Fibroblast of skin of right quadriceps (primary cell): ENCODE measurements around the gene GRIK4.
"Not testable (repeated sequence)": the region's sequence is repeated elsewhere in the genome, so short reads cannot be mapped to it uniquely, and the experiment has no call there.

Source experiments
- DNase-seq: peaks from one replicate; pipeline ENCODE4 v3.0.0-alpha.2; 2013

The GRIK4 gene

DNA sequence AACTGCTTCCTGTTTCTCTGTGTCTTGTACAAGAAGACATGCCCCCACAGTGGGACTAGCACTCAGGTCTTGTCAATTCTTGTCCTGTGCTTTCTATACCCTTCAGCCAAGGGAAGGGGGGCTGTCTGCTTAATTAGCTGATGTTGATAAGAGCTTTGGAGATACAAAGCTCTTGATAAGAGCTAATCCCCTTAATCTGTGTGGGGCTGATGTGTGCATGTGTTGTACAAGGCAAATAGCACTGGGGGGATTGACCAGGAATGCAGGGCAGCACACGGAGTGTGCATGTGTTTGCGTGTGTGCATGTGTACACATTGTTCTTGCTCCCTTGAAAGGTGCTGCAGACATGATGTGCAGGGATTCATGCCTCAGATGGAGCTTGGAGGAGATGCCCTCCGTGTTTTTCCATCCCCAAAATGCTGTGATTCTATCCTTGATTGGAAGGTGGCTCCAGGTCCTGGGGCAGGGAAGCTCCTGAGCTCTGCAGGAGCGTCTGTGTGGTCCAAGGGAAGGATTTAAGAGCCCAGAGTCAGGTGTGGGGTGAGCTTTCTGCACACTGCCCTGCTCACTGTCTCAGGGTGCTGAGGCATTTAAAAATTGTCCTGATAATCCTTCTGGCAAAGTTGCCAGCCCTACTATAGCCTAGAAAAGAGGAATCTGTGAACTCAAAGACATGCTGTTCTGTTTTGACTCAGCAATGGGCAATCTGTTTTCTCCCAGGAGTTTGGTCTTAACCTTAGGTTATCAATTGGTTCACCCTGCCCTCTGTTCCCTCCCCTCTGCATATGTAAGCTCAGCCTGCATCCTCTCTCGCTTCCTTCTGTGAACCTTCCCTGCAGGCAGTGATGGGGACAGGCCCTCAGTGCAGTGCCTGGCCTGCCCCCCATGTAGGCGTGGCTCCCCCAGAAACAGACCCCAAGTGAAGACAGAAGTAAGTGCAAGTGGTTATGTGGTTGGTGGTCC, 102.0 kb downstream of the GRIK4 start:
- no peak for DNase-seq

DNA sequence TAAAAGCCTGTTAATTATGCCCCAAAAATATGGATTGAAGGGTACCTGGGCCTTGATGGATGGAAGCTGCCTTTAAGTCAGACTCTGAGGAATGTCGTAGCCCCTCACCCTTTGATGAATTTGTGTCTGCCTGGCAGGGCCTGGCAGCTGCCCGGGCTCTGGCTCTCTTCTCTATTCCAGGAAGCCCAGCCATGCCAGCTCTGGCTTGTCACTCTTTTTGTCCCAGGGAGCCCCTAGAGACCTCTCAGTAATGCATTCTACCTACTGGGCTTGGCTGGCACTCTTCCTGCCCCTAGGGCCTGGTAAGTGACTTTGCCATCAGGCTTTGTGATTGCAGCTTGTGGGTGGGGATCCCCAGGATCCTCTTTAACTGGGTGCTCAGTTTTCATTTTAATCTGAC, 103.8 kb downstream of the GRIK4 start:
- no peak for DNase-seq

DNA sequence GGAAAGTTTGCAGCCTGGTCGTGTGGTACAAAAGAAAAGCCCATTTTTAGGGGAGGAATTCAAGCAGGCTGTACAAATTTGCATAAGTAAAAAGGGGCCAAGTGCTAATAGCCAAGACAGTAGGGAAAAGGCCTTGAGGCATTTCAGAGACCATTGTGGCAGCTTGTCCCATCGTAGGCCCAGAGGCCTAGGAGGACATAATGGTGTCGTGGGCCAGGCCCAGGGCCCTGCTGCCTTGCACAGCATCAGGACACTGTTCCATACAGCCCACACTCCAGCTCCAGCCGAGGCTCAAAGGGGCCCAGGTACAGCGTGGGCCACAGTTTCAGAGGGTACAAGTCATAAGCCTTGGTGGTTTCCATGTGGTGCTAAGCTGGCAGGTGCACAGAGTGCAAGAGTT, 106.9 kb downstream of the GRIK4 start:
- no peak for DNase-seq

DNA sequence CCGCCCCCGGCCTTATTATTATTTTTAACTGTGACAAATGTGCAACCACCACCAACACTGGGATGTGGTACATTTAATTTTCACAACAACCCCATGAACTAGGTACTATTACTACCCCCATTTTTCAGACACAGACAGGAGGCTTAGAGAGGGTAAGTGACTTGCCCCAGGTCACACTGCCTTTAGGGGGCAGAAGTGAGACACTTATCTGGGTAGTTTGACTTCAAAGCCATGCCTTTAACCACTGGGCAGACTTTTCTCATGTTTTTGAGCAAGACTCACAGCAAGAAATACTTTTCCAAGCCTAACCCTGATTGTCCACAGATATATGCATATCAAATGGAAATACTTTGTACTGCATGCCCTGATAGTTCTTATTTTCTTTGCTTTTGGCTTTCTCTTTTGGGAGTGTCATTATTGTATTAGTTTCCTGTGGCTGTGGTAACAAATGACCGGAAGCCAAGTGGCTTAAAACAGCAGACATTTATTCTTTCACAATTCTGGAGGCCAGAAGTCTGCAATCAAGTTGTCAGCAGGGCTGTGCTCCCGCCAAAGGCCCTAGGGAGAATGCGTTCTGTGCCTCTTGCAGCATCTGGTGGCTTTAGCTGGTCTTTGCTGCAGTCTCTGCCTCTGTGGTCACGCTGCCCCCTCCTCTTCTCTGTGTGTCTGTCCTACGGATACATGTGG, 110.8 kb downstream of the GRIK4 start:
- no peak for DNase-seq

DNA sequence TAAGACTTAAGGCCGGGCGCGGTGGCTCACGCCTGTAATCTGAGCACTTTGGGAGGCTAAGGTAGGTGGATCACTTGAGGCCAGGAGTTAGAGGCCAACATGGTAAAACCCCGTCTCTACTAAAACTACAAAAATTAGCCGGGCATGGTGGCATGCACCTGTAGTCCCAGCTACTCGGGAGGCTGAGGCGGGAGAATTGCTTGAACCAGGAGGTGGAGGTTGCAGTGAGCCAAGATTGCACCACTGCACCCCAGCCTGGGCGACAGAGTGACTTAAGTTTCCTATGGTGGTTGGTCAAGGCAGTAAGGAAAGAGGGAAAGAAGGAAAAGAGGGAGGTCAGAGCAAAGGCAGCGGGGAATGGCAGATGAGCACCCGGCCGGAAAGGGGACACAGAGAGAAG, 113.4 kb downstream of the GRIK4 start:
- DNase-seq: not testable (repeated sequence)

DNA sequence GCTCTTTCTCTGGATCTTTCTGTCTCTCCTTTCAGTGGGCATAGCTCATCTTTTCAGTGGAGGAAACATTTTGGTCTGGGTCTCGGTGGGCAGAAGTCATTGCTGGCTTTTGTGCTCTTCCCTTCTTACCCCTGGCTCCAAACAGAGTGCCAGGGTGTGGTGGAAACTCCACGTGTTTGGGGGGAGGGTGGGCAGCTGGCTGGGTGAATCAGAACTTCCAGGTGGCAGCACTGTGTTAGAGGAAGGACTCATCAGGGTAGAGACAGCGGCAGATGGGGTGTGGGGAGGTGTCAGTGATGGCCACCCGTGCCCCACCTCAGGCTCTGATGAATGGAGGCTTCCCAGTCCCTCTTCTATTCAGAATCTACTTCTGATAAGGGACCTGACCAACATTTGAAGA, 114.0 kb downstream of the GRIK4 start:
- no peak for DNase-seq

DNA sequence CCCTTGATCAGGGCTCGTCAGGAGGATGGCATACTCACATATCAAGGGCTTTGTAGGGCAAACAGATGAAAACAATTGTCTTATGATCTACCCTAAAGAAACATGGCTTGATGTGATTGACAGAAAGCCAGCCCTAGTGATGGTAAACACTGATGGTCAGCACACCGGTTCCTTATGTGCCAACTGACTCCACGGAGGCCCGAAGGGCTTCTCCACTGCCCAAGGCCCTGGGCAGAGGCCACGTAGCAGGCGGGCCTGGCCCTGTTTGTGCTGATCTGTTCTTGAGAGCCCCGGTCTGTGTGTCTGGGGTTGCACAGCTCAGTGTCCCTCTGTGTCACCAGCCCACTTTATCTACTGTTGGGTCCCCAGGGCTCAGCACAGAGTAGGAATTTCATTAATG, 115.2 kb downstream of the GRIK4 start:
- DNase-seq: no peak

DNA sequence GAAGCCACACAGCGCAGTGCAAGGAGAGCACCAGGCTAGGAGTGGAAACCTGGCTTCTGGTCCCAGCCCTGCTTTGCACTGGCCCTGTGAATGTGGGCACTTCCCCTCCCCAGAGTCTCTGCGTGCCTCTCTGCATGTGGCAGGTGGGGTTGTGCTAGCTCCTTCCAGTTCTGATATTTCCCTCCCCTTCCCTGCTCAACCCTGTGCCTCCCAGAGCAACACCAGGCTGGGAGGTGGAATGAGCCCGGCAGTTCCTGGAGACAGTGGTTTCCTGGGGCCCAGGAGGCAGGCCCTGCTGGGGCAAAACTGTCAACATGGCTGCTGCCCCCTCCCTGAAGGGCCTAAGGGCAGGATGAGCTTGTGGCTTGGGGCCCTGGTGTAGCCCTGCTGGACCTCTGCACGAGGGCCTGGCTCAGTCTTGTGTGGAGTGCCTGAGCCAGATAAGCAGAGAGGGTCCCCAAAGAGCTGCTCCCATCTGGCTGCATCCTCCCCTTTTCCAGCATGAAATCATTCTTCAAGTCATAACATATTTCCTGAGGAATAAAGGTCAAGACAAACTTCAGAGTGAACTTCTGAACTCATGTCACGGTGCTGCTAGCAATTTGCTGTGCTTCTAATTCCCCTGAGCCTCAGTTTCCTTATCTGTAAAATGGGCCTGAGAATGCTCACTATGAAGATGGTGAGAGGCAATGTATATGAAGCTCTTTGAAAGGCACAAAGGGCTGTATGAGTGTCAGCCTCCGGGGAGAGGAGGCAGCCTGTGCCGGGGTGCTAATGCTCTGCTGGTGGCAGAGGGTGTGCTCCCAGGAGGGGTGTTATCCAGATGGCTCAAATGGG, 116.0 kb downstream of the GRIK4 start:
- DNase-seq: no peak

DNA sequence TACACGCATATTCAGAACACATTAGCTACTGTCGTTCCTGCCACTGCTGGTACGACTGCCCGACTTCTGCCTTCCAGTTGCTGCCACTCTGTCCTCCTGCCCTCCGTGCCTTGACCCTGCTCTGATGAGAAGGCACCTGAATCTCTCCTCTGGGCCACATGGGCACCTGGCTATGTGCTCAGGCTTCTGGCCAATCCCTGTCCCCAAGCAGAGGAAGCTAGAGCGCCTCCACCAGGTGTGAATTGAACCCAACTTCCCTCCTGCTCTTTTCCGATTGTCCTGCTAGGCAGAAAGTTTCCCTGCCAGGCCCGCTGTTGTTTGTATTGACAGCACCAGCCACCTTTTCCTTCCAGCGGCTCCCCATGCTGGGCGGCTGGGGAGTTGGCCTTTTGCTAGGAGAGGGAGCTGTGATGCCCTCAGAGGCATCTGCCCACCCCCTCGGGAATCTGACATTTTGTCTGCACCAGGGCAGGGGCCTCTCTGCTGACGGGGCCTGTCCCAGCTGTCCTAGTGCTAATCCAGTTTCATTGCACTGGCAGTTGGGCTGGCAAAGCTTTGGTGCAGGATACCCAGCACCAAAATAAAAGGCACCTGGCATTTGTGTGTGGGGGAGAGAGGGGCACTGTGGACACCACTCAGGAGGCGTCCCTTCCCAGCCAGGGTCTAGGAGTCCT, 118.0 kb downstream of the GRIK4 start:
- no peak for DNase-seq

DNA sequence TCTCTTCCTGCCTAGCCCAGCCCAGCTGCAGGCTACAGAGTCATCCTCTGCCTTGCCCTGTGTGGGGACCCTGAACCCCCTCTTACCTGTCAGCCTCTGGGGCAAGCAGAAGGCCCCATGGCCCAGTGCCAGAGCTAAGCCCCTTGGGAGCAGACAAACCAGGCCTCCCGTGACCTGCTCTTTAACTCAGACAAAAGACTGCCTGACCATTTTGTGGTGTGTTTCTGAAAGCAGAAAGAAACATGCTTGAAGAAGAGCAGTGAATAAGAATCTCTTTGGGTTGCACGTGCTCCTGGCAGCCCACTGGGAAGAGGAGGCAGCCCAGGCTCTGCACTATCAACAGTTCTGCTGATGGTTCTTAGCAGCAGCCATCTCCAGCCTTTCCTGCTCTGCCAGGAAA, 118.6 kb downstream of the GRIK4 start:
- DNase-seq: no peak

DNA sequence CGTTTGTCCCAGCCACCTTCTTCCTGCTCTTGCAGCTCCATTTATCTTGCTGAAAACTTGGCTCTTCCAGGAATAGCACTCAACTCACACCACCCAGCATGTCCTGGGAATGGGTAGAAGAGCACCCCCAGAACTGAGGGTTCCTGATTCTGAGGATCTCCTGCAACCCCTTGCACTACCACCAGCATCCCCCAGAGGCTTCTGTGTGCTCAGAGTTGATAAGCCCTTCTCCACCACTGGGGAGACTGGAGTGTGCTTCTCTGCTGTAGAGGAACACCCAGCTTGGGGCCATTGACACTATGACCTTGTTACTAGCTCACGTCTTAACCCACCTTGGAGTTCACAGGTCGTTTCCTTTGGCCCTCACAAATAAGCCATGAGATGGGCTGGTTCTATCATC, 121.0 kb downstream of the GRIK4 start:
- DNase-seq: no peak

DNA sequence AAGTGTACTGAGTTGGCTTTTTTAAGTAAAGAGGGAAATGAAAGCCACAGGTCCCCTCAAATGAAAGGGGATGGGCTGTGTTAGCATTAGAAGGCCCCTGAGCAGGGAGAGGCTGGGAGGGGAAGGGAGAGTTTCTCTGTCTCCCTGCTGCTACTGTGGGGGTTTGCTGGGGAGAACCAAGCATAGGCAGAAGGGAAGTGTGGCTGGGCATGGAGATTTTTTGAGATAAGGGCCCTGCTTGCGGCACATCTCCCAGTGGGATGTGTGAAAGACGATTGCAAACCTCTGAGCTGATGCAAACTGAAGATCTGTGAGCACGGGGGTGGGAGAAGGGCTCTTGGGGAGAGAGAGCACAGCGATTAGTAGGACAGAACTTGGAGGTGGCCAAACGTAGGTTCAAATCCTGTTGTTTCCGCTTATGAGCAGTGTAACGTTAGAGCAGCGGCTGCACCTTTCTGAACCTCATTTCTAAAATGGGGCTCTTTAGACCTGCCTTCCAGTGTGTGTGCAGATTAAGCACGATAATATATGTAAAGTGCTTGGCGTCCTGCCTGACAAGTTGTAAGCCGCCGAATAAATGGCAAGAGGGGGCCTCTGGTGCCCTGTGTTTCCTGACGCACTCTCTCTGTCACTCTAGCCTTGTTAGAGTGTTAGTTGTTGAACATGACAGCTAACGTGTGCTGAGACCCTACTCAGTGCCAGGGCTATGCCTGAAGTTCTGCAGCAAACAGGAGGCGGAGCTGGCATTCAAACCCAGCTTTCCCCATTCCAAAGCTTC, 122.3 kb downstream of the GRIK4 start:
- no peak for DNase-seq

DNA sequence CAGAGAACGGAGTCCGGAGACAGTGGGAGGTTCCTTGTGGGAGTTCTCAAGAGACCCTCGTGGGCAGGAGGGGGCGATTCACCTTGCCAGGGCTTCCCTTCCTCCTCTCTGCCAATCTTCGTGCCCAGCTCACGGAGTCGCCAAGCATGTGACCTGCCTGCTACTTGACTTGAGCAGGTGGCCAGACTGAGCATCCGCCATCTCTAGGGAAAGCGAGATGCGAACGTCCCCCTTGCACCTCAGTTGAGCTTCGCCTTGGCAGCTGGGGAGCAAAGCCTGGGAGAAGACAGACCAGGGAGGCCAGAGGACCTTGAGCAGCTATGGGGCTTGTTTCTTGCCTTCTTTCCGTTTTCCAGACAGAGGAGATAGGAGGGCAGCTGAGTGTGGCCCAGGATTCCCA, 123.2 kb downstream of the GRIK4 start:
- DNase-seq: no peak

DNA sequence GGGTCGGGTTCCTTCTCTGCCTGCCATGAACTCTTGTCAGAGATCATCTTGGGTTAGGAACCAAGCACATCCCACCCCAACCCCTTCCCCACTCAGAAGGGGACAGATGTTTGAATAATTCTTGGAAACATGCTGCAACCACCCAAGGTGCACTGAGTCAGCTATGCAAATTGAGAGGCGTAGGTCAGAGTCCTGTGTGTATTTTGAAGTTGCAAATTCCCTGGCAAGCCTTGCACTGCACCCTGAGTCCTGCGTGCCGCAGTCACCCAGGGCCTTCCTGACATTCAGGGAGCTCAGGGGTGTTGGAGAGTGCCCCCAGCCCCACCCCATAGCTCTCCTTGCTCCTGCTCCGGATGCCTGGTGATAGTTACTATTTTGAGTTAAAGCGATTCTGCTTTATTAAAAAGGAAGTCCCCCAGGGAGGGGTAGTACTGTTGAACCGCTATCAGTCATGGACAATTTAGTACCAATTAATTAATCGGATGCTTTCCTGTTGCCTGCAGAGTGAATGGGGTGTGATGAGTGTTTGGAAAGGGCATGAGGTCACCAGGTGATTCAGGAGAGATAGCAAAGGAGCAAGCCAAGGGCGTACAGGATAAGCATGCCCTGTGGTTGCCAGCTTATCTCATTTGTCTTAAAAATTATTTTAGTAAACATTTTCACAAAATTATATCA, 123.7 kb downstream of the GRIK4 start:
- no peak for DNase-seq

DNA sequence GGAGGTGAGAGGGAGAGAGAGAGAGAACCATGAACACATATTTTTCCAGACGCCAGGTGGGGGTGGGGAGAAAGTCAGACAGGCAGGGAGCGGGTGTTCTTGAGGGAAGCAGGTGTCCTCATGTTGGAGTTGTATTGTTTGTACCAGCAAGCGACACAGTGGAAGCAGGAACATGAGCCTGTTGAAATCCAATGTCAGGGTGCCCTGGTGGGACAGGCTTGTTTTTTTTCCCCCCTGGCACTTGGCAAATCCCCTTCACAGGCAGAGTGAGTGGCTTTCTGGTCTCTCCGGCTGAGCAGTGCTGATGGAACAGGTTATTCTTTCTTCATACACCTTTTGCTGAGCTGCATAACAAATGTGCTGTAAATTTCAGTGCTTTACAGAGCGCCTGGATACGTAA, 125.6 kb downstream of the GRIK4 start:
- no peak for DNase-seq

DNA sequence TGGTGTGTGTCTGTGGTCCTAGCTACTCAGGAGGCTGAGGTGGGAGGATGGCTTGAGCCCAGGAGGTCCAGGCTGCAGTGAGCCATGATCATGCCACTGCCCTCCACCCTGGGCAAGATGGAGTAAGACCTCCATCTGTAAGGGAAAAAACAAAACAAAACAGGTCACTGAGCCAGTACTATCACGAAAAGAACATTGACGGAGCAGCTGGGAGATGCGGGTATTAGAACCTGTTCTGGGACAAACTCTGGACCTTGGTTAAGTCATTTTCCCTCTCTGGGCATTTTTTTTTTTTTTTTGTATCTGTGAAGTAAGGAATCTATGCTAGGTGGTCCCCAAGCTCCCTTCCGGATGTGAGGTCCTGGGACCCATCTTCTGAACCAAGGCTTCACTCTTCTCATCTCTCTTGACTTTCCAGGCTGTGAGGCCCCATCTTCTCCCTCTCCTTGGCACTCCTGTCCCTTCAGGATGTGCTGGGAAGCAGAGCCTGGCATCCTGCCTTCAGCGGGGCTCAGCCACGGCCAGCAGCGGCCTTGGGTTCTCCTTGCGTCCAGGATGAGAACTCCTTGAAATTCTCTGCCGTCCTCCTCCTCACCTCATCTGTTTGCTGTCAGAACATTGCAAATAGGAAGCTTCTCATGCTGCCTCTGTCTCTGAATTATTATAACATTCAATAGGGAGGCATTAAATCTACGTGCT, 130.8 kb downstream of the GRIK4 start:
- DNase-seq: no peak

DNA sequence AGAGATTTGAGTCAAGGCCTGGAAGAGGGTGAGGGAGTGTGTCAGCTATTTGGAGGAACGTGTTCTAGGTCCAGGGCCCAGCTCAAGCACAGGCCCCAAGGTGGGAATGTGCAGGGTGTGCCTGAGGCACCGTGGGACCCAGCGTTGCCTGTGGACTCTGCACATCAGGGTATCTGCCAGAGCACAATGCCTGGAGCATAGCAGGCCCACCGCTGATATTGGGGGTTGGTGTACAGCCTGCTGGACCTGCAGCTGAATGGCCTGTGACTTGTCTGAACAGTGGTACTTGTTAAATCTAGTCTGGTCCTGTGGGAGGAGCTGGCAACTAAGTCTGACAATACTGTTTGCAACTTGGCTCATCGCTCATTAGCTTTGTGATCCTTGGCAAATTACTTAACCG, 131.7 kb downstream of the GRIK4 start:
- DNase-seq: no peak

DNA sequence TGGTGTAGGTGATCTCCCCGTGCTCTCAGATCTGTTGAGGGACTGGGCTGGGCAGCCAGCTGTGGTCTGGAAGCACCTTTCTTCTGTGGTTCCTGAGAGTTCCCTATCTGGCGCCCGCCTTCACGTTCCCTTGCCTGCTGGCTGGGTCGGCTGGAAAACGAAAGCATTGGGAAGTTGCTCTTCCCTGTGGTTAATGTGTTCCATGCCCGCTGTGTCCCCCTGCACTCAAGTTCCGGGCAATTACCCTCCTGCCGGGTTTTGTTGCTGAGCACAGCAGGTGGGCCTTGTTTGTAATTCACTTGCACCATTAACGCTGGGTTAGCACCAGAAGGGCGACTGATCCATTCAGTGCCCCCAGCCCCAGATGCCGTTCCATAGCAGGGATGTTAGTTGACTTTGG, 134.1 kb downstream of the GRIK4 start:
- DNase-seq: no peak

DNA sequence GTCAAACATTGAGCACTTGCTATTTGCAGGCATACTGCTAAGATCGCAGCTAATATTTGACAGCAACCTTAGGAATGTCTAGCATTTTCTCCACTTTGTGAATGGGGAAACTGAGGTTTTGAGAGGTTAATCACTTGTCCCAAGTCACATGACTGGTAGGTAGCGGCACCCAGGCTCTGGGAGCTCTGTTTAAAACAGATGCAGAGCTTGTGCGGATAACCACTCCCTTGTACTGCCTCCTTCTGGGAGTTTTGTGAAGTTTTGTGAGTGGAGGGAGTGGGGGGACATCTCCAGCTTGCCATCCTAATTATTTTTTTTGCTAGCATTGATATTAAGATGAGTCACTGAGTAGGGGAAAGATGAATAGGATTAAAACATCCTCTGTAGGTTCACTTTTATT, 134.7 kb downstream of the GRIK4 start:
- no peak for DNase-seq

DNA sequence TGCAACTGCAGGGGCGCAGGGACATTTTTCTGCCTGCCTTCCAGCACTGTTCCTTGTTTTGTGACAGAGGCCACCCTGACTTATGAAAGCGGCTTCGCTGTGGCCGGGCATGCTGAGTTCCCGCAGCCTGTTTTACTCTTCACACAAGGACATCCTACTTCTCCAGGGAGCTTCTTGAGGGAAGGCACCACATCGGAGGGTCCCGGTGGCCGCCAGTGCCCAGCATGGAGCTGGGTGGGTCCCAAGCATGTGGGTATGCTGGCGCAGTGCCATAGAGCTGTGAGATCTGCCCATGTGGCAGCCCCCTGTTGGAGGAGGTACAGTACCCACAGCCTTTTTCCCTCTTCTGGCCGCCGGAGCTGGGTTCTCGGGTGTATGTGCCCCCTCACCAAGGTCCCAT, 136.1 kb downstream of the GRIK4 start:
- DNase-seq: no peak

DNA sequence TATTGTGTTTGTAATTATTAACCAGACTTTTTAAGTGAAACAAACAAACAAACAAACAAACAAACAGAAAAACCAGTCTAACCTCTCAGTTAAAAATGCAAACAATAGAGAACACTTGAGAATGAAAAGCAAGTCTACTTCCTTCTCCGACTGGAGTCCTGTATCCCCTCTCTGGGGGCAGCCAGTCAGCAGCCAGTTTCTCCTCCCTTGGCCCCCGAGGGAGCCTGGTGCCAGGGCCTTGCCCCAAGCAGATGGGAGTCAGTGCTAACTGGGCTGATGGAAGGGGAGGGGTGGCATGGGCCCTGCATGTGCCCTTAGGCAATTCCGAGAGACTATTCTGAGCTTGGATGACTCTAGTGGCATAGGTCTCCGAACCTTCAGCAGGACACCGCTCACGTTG, 137.2 kb downstream of the GRIK4 start:
- no peak for DNase-seq
